Prostate gland (tissue), 2 donors: Measurements from ENCODE around the gene CFAP54. TPM values are rescaled to one million over a fixed set of nuclear protein-coding genes. Genes with fewer than 3 reads are reported as not detected.

Experiments
- DNase-seq: peaks from one replicate; pipeline ENCODE4 v3.0.0-alpha.2; 2019; ENCODE audit warnings: low spot score
- H3K27ac ChIP-seq, 2 donors: fragments of 200-600 bp; sonication (generic); 2 replicates each; pipeline ENCODE4 v1.5.1; 2017 to 2019
- H3K27me3 ChIP-seq: fragments of 200-600 bp; sonication (generic); replicated peaks from 2 replicates; pipeline ENCODE4 v1.5.1; 2019; ENCODE audit not compliant: insufficient read depth
- H3K36me3 ChIP-seq, 2 donors: fragments of 200-600 bp; sonication (generic); 1 replicate in 1 of 2; 2 replicates in 1 of 2; pipeline versions ENCODE4 v1.5.1 to v1.8.1; 2017 to 2019
- H3K4me1 ChIP-seq: fragments of 200-600 bp; sonication (generic); replicated peaks from 2 replicates; pipeline ENCODE4 v1.5.1; 2019
- H3K4me3 ChIP-seq, 2 donors: fragments of 200-600 bp; sonication (generic); 2 replicates each; pipeline ENCODE4 v1.5.1; 2017 to 2019
- H3K9me3 ChIP-seq: fragments of 200-600 bp; sonication (generic); 2 replicates; pipeline ENCODE4 v1.5.1; 2017
- POLR2A ChIP-seq: fragments of 450-650 bp; IDR thresholded peaks from one replicate; pipeline ENCODE4 v1.6.1; 2016; ENCODE audit warnings: antibody characterized with exemption, mild to moderate bottlenecking
- POLR2AphosphoS5 ChIP-seq: sonication (generic); formaldehyde crosslinking; IDR thresholded peaks from one replicate; pipeline ENCODE4 v1.6.1; 2017; ENCODE audit warnings: antibody characterized with exemption
- WGBS: methylation state at CpG from one replicate; pipeline ENCODE4 v1.1.5; 2018; 5-methylcytosine and 5-hydroxymethylcytosine counted together
- intact Hi-C: fragments of 100-400 bp; cut with DNase I; formaldehyde crosslinking; loops from one replicate; pipeline ENCODE4 v1.14.2; 2022
- total RNA-seq, 2 donors: library from RNA; depleted of rRNA; stranded (reverse); fragments of >200 nt; gene quantifications; one replicate each; pipeline ENCODE4 v1.1.0, GENCODE V29; 2016
- TF ChIP-seq, protein P1 (sequence below), 4 experiments: fragments of 200-600 bp in 2 of 4; fragments of 450-650 bp in 2 of 4; sonication (generic) in 2 of 4; IDR thresholded peaks; 1 replicate in 3 of 4; 2 replicates in 1 of 4; pipeline ENCODE4 v1.5.1; 2016 to 2019; ENCODE audit warnings: antibody characterized with exemption in 4 of 4, mild to moderate bottlenecking in 2 of 4, moderate library complexity in 2 of 4

CFAP54 gene
- total RNA-seq, 2 donors from 2014 or later, result 0.68 to 2.3 TPM

DNA sequence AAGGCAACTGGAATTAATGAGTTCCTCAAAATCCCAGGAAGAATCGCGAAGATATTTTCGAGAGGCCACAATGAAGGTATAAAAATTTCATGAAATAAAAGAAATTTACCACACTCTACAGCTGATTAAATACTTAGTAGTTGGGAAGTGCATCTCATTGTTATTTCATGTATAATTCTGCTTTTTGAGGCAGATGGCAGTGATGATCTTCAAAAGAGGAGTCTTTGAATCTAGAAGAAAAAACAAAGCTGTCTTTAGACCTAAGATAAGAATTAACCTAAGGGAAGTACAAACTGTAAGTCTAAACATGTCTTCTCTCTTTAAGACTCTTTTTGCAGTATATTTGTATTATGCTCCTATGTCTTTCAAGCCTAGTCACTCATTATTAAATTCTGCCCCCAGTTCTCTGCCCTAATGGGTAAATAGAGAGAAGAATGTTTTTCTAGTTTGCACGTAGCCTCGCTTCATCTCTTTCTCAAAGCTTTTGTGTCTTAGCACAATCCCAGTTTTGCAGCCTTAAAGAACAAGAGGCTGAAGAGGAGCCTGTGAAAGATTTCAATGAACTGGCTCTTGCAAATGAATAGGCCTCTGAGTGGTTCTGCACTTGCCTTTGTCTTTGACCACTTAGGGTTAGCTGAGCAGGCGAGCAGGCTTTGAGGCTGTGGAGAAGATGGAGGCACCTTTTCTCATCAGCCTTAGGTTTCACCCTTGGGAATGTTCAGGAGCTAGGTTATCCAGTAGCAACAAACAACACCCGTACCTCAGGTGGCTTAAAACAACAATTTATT, 32.7 kb downstream of the CFAP54 start:
- Histone ChIP-seq H3K4me1 (no peaks in the 10 kb centered on the region), H3K9me3 (no peaks in the 10 kb centered on the region), H3K27ac (no peak overlapping the region), H3K4me3 (no peak overlapping the region), H3K27me3 (no peaks in the 10 kb centered on the region), H3K36me3 (no peaks in the 10 kb centered on the region)
- DNase-seq, result no peak
- TF ChIP-seq, protein P1, sequence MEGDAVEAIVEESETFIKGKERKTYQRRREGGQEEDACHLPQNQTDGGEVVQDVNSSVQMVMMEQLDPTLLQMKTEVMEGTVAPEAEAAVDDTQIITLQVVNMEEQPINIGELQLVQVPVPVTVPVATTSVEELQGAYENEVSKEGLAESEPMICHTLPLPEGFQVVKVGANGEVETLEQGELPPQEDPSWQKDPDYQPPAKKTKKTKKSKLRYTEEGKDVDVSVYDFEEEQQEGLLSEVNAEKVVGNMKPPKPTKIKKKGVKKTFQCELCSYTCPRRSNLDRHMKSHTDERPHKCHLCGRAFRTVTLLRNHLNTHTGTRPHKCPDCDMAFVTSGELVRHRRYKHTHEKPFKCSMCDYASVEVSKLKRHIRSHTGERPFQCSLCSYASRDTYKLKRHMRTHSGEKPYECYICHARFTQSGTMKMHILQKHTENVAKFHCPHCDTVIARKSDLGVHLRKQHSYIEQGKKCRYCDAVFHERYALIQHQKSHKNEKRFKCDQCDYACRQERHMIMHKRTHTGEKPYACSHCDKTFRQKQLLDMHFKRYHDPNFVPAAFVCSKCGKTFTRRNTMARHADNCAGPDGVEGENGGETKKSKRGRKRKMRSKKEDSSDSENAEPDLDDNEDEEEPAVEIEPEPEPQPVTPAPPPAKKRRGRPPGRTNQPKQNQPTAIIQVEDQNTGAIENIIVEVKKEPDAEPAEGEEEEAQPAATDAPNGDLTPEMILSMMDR (IDR thresholded peaks at IDR 0.05), result no peak
- TF ChIP-seq POLR2A, result no peak
- no peak for TF ChIP-seq POLR2AphosphoS5
- 92% methylated on average over 7 of the region's 7 CpGs for WGBS
- intact Hi-C loops, result no loop called here

DNA sequence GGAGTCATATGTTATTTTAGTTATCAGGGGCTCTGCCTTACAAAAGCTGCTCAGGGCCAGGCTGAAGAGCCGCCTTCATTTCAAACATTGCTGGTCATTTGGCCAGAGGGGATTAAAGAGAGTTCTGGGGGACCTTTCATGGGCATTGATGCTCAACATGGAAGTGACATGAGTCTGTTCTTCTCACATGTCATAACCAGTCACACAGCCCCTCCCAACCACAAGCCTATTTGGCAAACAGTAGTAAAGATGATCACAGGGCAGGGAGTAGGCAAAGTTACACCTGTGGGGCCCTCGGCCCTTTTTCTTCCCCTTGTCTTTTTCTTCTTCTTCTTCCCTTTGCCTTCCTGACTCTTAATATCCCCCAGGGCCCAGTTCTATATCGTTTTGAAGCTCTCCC, 33.3 kb downstream of the CFAP54 start:
- H3K36me3 ChIP-seq, result no peaks in the 10 kb centered on the region
- no peaks in the 10 kb centered on the region for H3K4me1 ChIP-seq
- no peak overlapping the region for H3K4me3 ChIP-seq
- 66% methylated on average over 3 of the region's 3 CpGs for WGBS
- H3K27me3 ChIP-seq, result no peaks in the 10 kb centered on the region
- intact Hi-C loops, result no loop called here
- DNase-seq, result no peak
- H3K9me3 ChIP-seq, result no peaks in the 10 kb centered on the region
- H3K27ac ChIP-seq, result no peak overlapping the region
- no peak for TF ChIP-seq POLR2A
- TF ChIP-seq, protein P1 (IDR thresholded peaks at IDR 0.05), result no peak
- TF ChIP-seq POLR2AphosphoS5, result no peak

DNA sequence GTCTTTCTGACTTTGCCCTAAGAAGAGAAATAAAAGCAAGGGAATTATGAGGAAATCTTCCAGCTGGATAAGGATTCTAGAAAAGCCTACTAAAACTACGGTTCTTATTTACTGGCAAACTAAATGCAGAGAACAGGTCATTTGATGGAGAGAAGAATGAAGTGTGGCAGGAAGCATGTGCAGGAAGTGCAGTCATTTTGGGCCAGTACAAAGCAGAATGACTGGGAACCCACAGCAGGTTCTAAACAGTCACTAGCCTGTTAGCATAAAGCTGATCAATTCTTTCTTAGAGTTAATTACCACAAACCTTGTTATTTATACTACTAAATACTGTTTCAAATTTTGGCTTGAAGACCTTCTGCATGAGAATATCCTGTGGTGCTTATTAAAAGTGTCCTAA, 36.7 kb downstream of the CFAP54 start:
- Histone ChIP-seq H3K4me1 (no peaks in the 10 kb centered on the region), H3K27ac (no peak overlapping the region), H3K36me3 (no peaks in the 10 kb centered on the region), H3K9me3 (no peaks in the 10 kb centered on the region), H3K27me3 (no peaks in the 10 kb centered on the region), H3K4me3 (no peak overlapping the region)
- intact Hi-C loops, result no loop called here
- no peak for DNase-seq
- TF ChIP-seq, protein P1 (IDR thresholded peaks at IDR 0.05), result no peak
- no peak for TF ChIP-seq POLR2A
- TF ChIP-seq POLR2AphosphoS5, result no peak
- WGBS, result 81% methylated on average over 1 of the region's 1 CpG

DNA sequence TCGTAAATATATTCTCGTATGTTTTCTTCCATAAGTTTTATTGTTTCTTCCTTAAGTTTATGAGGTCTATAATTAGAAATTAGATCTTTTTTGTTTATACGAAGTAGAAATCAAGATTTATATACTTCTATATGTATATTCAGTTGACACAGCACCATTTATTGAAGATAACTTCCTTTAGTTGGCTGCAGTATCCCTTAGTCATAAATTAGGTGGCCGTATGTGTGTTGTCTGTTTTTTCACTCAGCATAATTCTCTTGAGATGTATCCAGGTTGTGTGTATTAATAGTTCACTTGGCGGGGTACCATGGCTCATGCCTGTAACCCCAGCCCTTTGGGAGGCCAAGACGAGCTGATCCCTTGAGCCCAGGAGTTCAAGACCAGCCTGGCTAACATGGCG, 40.5 kb downstream of the CFAP54 start:
- intact Hi-C loops, result no loop called here
- WGBS, result 73% methylated on average over 7 of the region's 7 CpGs
- no peak for DNase-seq
- H3K27ac ChIP-seq, result no peak overlapping the region
- TF ChIP-seq, protein P1 (IDR thresholded peaks at IDR 0.05), result no peak
- TF ChIP-seq POLR2A (no peak), POLR2AphosphoS5 (no peak)
- H3K9me3 ChIP-seq, result no peaks in the 10 kb centered on the region
- H3K36me3 ChIP-seq, result no peaks in the 10 kb centered on the region
- no peaks in the 10 kb centered on the region for H3K4me1 ChIP-seq
- no peaks in the 10 kb centered on the region for H3K27me3 ChIP-seq
- no peak overlapping the region for H3K4me3 ChIP-seq

DNA sequence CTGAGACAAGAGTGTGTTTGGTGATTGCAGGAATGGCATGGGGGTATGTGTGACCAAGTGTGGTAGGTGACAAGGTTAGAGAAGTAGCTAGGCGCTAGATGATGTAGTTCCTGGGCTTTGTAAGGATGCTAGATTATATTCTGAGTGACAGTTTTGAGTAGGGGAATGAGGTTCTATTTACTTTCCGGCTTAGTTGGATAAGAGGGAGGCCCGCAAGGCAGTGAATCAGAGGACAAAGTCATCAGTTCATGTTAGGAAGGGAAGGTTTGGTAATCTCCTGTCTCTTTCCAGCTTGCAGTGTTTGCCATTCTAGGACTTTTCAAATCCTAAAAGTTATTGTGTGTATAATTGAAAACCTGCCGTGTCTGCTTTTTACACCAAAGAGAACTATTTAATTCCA, 45.0 kb downstream of the CFAP54 start:
- no peaks in the 10 kb centered on the region for H3K4me1 ChIP-seq
- DNase-seq, result no peak
- TF ChIP-seq, protein P1 (IDR thresholded peaks at IDR 0.05), result no peak
- no peak for TF ChIP-seq POLR2AphosphoS5
- no peak for TF ChIP-seq POLR2A
- H3K4me3 ChIP-seq, result no peak overlapping the region
- H3K36me3 ChIP-seq, result no peaks in the 10 kb centered on the region
- no peaks in the 10 kb centered on the region for H3K27me3 ChIP-seq
- intact Hi-C loops, result no loop called here
- no peak overlapping the region for H3K27ac ChIP-seq
- no peaks in the 10 kb centered on the region for H3K9me3 ChIP-seq
- 84% methylated on average over 4 of the region's 4 CpGs for WGBS
